Measurements from ENCODE around the gene ATMIN. TPM values are rescaled to one million over a fixed set of nuclear protein-coding genes. Genes with fewer than 3 reads are reported as not detected.

ATMIN gene
- total RNA-seq, 1 experiment from 2014 or later: 66.6 TPM

- H2BK12ac ChIP-seq (ENCODE audit: insufficient read length, low read depth, low read length): no peak overlapping the region
- H2BK5ac ChIP-seq (ENCODE audit: insufficient read length, low read length): no peak overlapping the region
- no peaks in the 10 kb centered on the region for H3K79me1 ChIP-seq (ENCODE audit: insufficient read depth, low read depth, low read length, poor library complexity, severe bottlenecking)
- no peak overlapping the region for H2AK5ac ChIP-seq (ENCODE audit: insufficient read length, low read length)
- no peak overlapping the region for H2BK15ac ChIP-seq (ENCODE audit: low read depth, low read length)
- no peak overlapping the region for H3K4me3 Mint-ChIP-seq
- H2AFZ ChIP-seq (ENCODE audit: low read length): no peak overlapping the region
- WGBS (ENCODE audit: extremely low coverage, insufficient read length, low lambda C conversion rate): no CpG with 5 or more reads among the region's 4 CpGs
- no peak overlapping the region for H3K27ac Mint-ChIP-seq
- H3K9ac ChIP-seq (ENCODE audit: extremely low read depth, insufficient read length, low read length): no peak overlapping the region
- no peak overlapping the region for H3K18ac ChIP-seq (ENCODE audit: insufficient read length, low read depth, low read length)
- H3K79me2 ChIP-seq (ENCODE audit: insufficient read depth, low read length): no peaks in the 10 kb centered on the region
- no peaks in the 10 kb centered on the region for H4K20me1 ChIP-seq (ENCODE audit: control insufficient read depth, insufficient read depth, insufficient read length)
- TF ChIP-seq, protein P1, sequence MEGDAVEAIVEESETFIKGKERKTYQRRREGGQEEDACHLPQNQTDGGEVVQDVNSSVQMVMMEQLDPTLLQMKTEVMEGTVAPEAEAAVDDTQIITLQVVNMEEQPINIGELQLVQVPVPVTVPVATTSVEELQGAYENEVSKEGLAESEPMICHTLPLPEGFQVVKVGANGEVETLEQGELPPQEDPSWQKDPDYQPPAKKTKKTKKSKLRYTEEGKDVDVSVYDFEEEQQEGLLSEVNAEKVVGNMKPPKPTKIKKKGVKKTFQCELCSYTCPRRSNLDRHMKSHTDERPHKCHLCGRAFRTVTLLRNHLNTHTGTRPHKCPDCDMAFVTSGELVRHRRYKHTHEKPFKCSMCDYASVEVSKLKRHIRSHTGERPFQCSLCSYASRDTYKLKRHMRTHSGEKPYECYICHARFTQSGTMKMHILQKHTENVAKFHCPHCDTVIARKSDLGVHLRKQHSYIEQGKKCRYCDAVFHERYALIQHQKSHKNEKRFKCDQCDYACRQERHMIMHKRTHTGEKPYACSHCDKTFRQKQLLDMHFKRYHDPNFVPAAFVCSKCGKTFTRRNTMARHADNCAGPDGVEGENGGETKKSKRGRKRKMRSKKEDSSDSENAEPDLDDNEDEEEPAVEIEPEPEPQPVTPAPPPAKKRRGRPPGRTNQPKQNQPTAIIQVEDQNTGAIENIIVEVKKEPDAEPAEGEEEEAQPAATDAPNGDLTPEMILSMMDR (conservative IDR thresholded peaks at IDR 0.05): no peak
- H3K4me1 Mint-ChIP-seq: no peaks in the 10 kb centered on the region
- no peak overlapping the region for H2BK120ac ChIP-seq (ENCODE audit: low read depth, low read length, poor library complexity, severe bottlenecking)
- no peaks in the 10 kb centered on the region for H3K27me3 Mint-ChIP-seq (ENCODE audit: low read depth)
- H3T11ph ChIP-seq (ENCODE audit: low read length): no peak overlapping the region
- no peak overlapping the region for H4K5ac ChIP-seq (ENCODE audit: insufficient read length, low read depth, low read length)
- no peak overlapping the region for H3K23ac ChIP-seq (ENCODE audit: insufficient read length, low read depth, low read length)
- H3K27me3 ChIP-seq (ENCODE audit: insufficient read depth, low read length): no peaks in the 10 kb centered on the region
- no peak overlapping the region for H2BK20ac ChIP-seq (ENCODE audit: low read depth, low read length, poor library complexity, severe bottlenecking)
- H3K27ac ChIP-seq (ENCODE audit: insufficient read length, low read depth, low read length): no peak overlapping the region
- no peaks in the 10 kb centered on the region for H3K9me3 Mint-ChIP-seq
- DNase-seq: no peak
- H3K36me3 Mint-ChIP-seq (ENCODE audit: insufficient read depth in 1 of 3, low read depth in 3 of 3): peaks cover 33 to 80% (median 64%) of the 10 kb centered on the region in 3 experiments
- no peak overlapping the region for H3K4ac ChIP-seq (ENCODE audit: low read depth, low read length)
- no peak overlapping the region for H3K56ac ChIP-seq (ENCODE audit: insufficient read length, low read depth, low read length)
- no peak overlapping the region for H3K14ac ChIP-seq (ENCODE audit: insufficient read depth, low read length)
- no peak overlapping the region for H3K4me2 ChIP-seq (ENCODE audit: insufficient read depth, insufficient read length, low read length)
- no peaks in the 10 kb centered on the region for H3K4me1 ChIP-seq (ENCODE audit: insufficient read depth, low read length)
- H4K91ac ChIP-seq (ENCODE audit: insufficient read length, low read depth, low read length): no peak overlapping the region
- H4K8ac ChIP-seq (replicated peaks; ENCODE audit: insufficient read length, low read depth, low read length): no peak overlapping the region
- no peaks in the 10 kb centered on the region for H3K9me3 ChIP-seq (ENCODE audit: control insufficient read depth, low read depth, low read length)
- H3K23me2 ChIP-seq (ENCODE audit: insufficient read length, low read depth, low read length, poor library complexity, severe bottlenecking): no peaks in the 10 kb centered on the region
Measured at GRCh38 chr16:81026429-81026828, 9.2 kb upstream of the ATMIN start.

All from H9 (cell line).